Amniotic stem cell (primary cell): ENCODE measurements around the gene ARHGAP20.

Experiments used
- DNase-seq: peaks from one replicate; lab custom pipeline; 2025; lab: John Stamatoyannopoulos, UW

Gene ARHGAP20

DNA sequence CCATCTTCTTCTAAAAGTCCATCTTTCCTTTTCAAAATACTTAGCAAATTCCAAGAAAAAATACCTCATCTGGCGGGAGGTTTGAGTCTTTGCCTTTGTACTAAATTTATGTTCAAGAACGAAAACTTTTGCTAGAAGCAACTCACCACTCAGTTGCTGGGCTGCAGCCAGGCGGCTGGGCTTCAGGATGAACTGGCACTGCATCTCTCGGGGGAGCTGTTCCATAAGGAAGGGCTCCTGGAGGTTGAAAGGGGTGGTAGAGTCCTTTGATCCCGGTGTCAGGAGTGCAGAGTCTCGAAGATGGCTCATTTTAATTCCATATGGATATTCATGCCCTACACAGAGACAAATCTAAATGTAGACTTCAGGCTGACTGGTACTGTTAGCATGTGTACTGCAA lies 105.8 kb downstream of the ARHGAP20 start:
- no peak for DNase-seq

DNA sequence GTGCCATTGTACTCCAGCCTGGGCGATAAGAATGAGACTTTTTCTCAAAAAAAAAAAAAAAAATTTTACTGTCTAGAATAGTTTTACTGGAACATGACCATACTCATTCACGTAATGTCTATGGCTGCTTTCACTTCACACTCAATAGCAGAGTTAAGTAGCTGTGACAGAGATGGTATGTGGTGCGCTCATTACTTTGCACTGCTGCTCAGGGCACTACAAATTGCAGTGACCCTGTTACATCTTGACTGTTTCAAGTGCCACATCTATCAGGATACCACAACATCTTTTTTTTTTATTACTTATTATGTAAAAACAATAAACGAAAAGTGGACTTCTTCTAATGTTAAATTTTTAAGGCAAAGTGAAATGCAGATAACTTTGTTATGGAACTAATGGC lies 110.3 kb downstream of the ARHGAP20 start:
- DNase-seq: no peak

DNA sequence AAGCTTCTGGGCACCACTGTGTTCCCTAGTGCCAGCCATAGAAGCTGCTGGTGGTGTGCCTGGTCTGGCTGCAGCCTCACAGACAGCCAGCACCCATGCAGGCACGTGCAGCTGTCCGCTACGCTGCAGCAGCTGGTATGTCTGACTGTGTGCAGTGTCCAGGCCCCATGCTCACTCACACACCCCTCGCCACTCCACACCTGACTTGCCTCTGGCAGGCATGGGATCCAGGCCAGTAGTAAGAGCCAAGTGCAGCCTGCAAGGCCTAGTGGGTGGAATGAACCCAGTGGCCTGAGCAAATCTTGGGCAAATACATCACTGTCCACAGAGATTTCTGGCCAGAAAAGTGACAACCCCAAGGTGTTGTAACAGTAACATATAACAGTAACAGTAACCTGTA lies 111.9 kb downstream of the ARHGAP20 start:
- no peak for DNase-seq

DNA sequence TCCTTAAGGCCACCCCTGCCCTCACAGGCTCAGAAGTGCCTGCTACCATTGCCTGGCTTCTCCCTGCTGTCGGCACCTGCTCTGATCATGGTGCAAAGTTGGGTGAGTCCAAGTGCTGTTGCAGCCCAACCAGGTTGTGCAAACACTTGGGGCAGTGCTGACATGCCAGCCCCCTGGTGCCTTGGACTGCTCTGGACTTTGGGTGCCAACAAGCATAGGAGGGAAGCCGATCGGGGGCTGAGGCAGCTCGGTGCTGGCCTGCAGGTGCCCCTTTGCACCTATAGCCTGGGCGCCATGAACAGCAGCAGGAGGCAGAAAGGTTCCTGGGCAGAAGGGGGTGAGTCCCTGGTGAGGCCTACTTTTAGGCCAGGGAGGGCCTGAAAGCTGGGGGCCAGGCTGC lies 113.0 kb downstream of the ARHGAP20 start:
- no peak for DNase-seq

DNA sequence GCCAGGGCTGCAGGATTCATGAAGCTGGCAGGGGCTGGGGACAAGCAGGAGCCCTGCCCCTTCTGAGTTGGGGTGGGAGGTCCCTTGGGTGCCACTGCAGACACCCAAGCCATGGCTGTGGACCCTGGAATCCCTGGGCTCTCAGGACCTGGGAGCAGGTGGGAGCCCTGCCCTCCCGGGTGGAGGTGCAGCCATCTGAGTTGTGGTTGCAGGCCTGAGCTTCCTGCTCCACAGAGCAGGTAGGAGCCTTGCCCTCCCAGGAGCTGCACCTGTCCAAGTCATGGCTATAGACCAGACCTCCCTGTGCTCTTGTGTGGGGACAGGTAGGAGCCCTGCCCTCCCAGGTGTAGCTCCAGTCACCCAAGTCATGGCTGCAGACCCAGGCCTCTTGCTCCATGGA lies 113.5 kb downstream of the ARHGAP20 start:
- no peak for DNase-seq

DNA sequence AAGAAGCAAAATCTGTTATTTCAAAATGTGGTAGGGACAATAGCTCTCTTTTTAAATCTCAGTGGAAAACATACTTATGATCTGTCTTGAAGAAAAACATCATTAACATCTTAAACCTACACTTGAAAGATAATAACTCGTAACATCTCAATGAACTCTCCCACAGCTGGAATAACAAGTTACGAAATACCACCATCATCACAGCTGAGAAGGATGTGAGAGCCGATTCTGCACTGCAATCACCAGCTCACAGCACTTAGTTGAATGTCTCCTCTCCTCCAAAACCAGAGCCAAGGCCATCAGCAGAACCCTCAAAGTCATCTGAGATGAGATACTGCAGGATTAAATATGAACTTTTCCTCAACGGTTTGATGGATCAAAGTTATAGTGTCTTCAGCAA lies 124.3 kb downstream of the ARHGAP20 start:
- DNase-seq: no peak

DNA sequence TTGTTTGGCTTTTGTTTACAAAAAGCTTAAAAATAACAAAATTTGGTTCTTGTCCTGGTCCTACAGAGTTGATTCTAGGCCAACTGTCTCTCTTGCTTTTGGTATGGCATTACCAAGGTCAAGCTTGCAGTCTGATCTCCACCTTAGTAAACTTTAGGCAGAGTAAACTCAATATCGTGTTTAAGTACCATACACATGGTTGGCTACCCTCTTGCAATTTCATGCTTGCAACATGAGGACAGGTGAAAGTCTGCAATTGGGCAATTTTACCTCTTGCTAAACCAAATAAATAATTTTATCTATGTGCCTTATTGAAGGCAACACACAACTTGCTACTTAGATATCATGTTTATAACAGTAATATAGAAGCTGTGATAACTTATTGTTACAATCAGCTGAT lies 125.1 kb downstream of the ARHGAP20 start:
- no peak for DNase-seq

DNA sequence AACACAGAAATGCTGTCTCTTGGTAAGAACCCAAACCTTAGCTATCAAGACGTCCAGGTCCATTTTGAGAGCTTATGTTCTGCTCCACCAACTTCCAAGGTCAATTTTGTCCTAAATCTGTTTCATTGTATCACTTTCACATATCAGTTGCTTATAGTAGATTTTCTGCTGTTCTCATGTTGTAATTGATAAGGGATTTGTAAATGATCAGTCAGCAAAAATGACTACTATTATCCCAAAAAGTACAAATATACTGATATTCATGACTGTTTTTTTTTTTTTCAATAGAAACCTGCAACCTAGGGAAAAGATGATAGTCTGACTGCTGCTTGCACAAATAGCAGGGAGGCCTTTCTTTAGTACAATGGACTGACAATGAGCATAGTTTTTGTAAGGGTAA lies 128.1 kb downstream of the ARHGAP20 start:
- no peak for DNase-seq

DNA sequence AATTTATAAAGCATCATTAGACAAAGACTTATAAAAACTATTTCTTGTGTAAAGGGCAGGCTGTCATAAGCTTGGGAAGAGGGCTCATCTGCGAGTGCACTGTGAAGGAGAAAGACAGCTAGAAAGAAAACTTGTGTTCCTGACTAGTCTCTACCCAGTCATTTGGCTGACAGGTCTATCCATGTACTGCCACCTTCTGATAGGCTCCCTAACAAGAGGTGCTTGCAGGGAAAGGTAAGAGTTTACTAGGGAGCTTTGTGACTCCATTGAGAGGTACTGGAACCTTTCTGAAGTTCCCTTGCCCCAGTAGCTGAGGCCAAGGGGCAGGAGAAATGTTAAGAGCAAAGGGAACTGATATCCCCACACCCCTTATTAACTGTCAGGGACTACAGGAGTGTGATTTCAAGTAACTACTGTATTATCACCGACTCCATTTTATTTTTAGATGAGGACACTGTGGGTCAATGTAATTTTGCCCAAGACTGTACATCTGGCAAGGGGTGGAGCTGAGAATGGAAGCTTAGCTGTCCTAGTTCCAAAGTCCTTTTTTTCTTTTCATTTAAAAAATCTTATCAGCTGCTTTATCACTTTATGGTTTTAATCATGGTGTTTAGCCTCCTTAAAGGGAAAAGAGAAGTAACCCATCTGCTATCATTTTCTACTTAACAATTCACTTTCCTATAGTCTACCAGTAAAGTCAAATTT lies 129.4 kb downstream of the ARHGAP20 start:
- no peak for DNase-seq

DNA sequence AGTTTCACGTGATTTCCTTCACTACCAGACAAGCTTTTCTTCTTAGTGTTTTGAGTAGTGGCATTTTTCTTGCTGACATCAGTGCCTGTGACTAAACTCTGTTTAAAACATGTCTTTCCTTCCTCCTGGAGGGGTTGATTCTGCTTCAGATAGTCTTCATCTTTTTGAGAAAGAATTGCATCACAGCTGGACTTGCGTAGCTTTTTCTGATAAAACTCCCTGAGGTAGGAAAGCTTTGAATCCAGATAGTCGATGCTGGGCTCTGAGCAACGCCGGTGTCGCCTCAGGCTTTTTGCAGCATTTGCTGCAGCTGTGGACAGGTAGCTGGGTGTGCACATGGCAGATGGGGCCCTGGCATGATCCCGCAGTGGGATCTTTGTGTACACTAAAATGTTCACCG lies 131.7 kb downstream of the ARHGAP20 start:
- no peak for DNase-seq

DNA sequence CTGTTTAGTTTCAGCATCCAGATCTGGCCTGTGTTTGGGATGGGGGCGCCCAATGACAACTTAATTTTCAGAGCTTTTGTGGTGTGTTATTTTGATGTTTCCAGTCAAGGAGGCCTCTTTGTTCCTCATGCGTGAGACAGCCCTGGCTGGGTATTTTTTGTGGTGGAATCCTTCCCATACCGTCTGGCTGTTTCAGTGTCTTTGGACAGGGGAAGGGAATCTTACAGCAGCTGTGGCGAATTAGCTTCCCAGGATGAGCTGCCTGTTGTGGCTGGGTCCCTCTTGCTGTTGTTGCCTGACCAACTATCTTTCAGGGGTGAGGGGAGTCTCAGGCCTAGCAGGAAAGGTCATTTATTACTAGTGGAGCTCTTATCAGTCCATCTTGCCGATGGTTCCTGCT lies 138.8 kb downstream of the ARHGAP20 start:
- DNase-seq: no peak

DNA sequence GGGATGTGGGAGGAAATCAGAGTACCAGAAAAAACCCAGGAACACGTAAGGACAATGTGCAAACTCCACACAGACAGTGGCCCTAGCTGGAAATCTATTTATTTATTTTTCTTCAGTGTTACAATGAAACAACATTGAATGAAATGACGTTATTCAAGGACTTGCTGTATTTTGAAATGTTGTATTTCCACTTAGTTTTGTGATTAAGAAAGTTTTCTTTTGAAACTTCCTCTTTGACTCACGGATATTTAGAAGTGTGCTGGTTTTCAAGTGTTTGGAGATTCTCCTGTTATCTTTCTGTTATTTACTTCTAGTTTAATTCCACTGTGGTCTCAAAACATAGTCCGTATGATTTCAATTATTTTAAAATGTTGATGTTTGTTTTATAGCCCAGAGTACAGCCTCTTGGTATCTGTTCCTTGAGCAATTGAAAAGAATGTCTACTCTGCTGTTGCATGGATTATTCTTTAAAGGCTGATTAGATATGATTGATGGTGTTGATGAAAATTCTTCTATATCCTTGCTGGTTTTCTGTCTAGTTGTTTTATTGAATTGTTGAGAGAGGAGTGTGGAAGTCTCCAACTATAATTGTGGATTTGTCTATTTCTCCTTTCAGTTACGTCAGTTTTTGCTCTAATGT lies 141.0 kb downstream of the ARHGAP20 start:
- no peak for DNase-seq

DNA sequence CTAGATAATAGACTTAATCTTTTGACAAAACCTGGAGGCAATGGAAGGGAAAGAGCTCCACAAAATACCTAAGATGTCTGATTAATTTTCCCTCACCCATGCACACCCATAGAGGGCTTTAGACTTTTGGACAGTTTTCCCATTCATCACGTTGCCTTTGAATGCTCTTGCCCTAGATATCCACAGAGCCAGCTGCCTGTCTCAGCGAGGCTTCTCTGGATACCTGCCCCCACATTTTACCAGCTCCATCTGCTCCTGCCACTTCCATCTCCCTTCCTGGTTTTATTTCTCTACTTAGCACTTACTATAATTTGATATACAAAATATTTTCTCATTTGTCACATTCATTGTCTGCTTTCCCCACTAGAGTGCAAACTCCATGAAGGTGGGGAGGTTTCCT lies 145.7 kb downstream of the ARHGAP20 start:
- DNase-seq: no peak

DNA sequence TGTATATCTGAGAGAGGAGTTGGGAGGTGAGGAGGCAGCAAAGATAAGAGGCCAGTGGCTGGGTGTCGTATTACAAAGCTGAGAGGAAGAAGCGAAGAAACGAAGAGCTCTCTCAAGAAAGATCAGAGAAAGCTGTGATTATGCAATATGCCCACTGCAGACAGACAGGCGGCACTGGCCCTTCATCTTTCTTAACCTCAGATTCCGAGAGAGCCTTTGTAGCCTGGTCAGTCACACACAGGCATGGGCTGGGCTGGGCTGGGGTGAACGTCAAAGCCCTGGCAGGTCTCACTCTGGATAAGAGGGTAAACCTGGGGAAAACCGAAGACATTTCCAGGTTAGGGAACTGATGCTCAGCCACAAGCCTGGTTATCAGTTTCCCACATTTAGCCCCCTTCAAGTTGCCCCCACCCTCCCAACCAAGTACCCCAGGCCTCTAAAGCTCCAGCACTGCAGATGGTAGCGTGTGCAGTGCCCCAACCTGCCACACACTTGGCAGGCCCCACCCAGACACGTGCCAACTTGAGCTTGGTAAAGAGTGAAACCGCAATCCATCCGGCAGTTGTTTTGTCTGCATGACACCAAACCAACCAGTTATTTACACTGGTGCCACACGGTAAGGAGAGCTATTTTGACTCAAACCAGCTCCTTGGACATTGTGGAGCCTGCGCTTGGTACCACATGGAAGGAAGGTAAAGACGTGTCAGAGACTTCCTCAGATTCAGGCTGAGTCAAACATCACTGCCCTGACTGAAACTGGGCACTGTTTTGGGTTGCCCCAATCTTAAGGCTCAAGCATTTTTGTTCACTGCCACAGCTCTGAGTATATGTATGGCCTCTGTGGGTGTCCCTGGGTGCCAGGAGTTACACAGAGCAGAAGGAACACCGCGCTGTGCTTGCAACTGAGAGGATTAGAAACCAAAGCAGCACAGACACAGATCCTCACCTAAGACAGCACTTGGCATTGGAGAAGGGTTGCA lies 146.6 kb downstream of the ARHGAP20 start:
- DNase-seq: no peak

DNA sequence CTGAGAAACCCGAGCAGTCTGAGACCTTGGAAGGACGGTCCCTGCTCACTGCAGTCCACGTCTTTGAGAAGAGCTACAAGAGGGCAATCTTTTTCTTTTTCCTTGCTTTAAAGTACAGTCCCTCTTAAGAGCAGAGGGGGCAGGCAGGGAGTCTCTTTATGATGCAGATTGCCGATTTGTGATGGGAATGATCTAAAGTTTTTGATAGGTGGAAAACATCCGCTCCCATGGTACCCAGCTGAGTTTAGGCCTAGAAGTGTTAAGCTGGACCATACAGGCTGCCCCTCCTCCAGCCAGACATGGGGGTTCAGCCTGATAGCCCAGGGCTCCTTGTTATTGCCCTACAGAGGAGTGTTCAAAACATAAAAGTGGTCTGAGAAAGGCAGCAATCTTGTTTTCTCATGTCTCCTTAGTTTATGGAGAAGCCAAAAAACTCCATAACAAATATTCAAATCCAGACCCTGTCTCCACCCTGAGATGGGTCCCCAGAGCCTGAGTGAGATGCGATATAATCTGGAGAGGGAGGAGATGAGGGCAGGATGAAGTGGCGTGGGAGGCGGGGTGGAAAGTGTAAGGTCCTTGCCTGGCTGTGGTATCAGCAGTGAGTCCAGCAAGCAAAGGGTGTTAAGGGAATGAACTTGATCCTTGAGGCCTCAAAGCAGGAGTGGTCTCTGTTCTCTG lies 147.4 kb downstream of the ARHGAP20 start:
- no peak for DNase-seq

DNA sequence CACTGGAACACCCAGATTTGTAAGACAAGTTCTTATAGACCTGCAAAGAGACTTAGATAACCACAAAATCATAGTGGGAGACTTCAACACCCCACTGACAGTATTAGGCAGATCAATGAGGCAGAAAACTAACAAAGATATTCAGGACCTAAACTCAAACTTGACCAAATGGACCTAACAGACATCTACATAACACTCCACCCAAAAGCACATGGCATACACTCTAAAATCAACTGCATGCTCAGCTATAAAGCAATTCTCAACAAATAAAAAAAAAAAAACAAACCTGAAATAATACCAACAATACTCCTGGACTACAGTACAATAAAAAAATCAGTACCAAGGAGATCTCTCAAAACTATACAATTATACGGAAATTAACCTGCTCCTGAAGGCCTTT lies 167.5 kb downstream of the ARHGAP20 start:
- DNase-seq: no peak

DNA sequence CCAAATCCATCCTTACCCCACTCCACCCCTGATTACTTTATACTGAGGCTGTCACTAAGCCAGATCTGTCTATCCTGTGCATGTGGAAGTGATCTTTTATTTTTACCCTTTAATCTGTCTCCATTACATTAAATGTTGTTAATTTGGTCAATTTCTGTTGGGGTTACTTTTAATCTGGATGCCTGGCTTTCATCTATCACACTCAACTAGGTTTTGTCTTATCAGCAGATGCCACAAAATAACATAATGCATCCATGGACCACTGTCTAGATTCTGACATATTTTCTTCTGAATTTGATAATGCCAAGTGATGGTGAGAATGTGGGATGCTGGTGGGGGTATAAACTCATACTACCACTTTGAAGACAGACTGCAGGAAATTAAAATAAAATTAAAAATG lies 174.1 kb downstream of the ARHGAP20 start:
- no peak for DNase-seq

DNA sequence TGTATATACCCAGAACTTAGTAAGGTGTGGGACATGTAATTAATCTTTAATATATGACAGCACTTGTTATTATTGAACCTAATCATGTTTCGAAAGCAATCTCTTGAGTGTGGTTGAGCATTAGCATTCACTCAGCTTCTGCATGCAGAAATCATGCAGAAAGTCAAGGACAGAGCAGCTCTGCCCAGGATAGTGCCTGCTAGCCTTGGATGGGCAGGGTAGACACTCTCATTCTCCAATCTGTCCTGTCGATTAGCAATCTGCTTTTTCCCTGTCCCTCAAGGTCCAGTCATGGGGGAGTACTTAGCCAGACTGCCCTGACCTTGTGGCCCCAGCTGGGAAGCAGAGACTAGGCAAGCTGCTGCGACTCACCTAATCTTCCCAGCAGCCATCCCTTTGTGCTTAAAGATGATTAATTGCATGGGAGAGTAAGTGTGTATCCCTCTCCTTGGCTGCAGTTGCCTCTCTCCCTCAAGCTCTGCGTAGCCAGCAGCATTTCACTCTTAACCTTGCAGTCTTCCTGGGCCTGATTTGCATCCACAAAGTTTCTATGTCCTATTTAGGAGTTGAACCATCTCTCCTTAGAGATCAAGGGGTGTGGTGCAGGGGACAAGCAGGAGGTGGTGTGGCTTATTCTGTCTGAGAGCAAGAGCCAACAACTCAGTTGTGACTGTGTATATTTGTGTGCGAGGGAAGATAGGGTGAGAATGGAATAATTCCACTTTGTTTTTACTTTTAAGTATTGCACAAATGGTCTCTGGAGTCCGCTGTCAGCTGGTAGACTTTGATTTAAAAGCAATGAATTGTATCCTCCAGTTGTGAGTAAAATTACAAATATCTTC lies 181.1 kb downstream of the ARHGAP20 start:
- DNase-seq: no peak

DNA sequence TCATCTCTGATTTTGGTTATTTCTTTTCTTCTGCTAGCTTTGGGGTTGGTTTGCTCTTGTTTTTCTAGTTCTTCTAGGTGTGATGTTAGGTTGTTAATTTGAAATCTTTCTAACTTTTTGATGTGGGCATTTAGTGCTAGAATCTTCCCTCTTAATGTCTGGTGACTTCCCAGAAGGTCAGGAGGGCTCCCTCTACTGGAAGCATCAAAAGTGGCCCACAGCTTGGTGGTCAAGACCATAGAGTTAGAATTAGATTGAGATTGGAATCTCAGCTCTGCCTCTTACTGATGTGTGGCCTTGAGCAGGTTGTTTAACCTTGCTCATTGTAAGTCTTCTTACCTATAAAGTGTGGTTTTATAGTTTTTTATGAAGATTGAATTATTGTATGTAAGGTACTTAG lies 183.2 kb downstream of the ARHGAP20 start:
- no peak for DNase-seq

DNA sequence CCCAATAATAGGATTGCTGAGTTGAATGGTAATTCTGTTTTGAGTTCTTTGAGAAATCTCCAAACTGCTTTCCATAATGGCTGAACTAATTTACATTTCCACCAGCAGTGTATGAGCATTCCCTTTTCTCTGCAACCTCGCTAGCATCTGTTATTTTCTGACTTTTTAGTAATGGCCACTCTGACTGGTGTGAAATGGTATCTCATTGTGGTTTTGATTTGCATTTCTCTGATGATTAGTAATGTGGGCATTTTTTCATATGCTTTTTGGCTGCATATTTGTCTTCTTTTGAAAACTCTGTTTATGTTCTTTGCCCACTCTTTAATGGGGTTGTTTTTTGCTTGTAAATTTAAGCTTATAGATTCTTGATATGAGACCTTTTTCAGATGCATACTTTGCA lies 185.1 kb downstream of the ARHGAP20 start:
- no peak for DNase-seq
